22Rv1 (cell line): ENCODE data around the gene CLCA1.

ENCODE experiments used
- H3K27ac ChIP-seq: fragments of 450-650 bp; 2 replicates; pipeline ENCODE4 v1.5.1; 2017
- ZFX ChIP-seq: fragments of 450-650 bp; IDR thresholded peaks from 2 replicates; pipeline ENCODE4 v1.6.1; 2017; ENCODE audit warnings: antibody characterized with exemption, borderline replicate concordance
- TF ChIP-seq, protein P1 (sequence below): fragments of 450-650 bp; IDR thresholded peaks from 2 replicates; pipeline ENCODE4 v1.5.1; 2017; ENCODE audit warnings: mild to moderate bottlenecking

Gene CLCA1

DNA sequence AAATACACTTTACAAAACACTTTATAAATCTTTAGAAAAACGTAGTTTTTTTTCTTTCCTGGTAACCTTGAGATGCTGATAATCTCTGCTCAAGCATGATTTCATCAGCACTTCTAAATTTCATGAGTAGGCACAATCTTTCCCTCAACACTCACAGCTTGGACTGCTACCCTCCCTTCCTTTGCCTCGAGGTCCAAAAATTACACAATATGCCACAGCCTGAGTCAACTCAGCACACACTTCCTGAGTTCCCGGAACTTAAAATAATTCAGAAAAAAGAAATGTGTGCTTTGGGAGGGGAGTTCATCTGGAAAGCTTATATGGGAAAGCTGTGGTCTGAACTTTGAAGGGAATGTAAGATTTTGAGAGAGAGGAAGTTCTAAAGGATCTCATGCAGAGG, 38.9 kb upstream of the CLCA1 start:
- no peak overlapping the region for H3K27ac ChIP-seq
- TF ChIP-seq ZFX = no peak
- TF ChIP-seq, protein P1, sequence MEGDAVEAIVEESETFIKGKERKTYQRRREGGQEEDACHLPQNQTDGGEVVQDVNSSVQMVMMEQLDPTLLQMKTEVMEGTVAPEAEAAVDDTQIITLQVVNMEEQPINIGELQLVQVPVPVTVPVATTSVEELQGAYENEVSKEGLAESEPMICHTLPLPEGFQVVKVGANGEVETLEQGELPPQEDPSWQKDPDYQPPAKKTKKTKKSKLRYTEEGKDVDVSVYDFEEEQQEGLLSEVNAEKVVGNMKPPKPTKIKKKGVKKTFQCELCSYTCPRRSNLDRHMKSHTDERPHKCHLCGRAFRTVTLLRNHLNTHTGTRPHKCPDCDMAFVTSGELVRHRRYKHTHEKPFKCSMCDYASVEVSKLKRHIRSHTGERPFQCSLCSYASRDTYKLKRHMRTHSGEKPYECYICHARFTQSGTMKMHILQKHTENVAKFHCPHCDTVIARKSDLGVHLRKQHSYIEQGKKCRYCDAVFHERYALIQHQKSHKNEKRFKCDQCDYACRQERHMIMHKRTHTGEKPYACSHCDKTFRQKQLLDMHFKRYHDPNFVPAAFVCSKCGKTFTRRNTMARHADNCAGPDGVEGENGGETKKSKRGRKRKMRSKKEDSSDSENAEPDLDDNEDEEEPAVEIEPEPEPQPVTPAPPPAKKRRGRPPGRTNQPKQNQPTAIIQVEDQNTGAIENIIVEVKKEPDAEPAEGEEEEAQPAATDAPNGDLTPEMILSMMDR = no peak

DNA sequence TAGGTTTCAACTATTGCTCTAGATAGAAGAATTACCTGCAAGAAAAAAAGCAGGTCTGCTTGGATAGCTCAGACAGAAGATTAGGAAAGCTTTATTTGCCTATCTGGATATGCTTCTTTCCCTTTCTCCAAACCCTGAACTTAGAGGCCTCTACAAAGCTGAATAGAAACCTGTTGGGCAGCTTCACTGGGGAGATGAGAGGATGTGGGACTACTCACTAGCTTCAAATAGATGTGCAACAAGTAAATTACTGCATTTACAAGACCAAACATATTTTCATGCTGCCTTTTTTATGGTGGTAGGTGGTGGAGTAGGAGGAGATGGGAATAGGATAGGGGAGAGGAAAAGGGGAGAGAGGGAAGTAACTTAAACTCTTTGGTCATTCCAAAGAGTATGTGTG, 38.4 kb upstream of the CLCA1 start:
- H3K27ac ChIP-seq = no peak overlapping the region
- TF ChIP-seq, protein P1 = no peak
- no peak for TF ChIP-seq ZFX

DNA sequence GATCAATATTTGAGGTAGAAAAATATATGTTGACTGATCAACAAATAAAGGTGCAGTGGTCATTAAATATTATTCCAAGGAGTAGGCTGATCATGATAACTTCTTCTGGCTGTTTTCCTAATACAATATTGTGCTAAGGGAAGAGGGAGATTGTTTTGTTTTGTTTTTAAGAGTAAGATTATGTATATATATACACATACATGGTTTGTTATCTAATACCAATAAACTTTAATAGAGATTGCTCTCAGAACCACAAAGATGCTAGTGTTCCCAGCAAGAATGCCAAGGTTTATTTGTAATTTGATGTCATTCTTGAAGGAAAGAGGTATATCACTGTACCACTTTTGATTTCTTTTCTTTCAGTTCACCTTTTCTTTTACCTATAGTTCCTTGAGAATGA, 34.7 kb upstream of the CLCA1 start:
- no peak for TF ChIP-seq ZFX
- TF ChIP-seq, protein P1 = no peak

DNA sequence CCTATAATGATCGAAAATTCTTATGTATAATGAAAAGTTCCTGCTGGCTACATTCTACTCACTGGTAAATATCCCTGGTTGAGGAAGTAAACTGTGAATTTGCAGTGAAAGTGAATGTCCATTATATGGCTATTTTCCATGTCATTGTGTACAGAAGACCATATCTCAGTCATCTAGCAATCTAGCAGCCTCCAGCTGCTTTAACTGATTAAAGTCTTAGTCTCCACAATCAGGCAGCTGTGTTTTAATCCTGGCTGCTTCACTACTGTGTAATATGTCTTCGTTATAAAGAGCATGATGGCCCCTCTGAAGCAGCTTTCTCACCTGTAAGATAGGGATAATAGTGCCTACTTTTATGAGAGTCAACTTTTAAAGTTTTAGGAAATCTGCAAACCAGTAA, 33.4 kb upstream of the CLCA1 start:
- no peak overlapping the region for H3K27ac ChIP-seq
- no peak for TF ChIP-seq ZFX
- TF ChIP-seq, protein P1 = no peak

More for the DNA sequence above, 34.7 kb upstream of the CLCA1 start:
- peak overlapping the region; percentile 64 for H3K27ac ChIP-seq

DNA sequence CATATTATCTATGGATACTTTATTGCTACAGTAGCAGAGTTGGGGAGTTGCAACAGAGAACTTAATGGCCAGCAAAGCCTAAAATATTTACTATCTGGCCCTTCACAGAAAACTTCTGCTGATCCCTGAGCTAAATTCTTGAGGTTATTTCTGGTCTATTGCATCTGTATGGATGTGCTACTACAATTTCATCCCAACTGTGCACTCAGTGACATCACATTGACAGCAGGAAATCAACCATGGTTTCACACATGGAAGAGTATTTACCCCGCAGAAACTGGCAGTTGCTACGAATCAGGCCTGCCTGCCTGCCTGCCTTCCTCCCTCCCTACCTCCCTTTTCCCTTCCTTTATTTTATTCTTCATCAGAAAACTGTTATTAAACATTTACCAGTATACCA, 32.7 kb upstream of the CLCA1 start:
- TF ChIP-seq, protein P1 = no peak
- no peak for TF ChIP-seq ZFX
- H3K27ac ChIP-seq = no peak overlapping the region

DNA sequence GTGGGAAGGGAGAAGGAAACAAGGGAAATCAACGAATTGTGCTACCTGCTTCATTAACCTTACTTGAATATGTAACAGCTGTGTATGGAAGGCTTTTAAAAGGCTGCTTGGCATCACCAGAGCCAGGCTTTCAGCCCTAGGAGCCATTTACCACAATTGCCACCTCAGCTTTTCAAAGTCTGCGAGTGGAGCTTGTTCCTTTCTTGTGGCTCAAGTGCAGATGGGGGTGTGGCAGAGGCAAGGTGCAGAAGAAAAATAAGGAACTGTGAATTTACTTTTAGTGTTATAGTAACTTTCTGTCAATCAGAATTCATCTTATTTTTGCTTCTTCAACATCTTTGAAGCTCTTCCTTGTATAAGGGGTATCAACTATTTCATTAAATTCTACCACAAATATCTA, 27.1 kb upstream of the CLCA1 start:
- no peak overlapping the region for H3K27ac ChIP-seq
- no peak for TF ChIP-seq ZFX
- TF ChIP-seq, protein P1 = no peak

DNA sequence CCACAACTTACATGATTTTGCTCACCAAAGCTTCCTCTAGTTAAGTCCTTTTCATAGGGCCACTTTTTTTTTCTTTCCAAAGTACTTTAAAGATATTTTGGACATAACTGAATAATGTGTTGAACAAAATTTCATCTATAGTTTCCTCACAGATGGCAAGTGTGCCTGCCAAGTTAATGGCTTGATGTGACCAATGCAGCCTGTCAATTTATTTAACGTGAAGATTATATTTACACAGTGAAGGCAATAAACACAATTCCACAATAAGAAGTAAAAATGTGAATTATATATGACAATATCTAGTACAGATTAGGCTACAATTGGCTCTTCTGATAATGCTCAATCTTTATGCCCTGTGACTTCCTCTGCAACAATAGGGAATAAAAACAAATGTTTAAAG, 26.7 kb upstream of the CLCA1 start:
- TF ChIP-seq, protein P1 = no peak
- no peak for TF ChIP-seq ZFX
- no peak overlapping the region for H3K27ac ChIP-seq
